ENCODE results near the gene LPIN3.

GRCh38 chr20:41363601-41364000 is 23.0 kb downstream of the LPIN3 start:
- TF ChIP-seq CTCF (IDR thresholded peaks at IDR 0.05): no peak
- no peak for TF ChIP-seq POLR2A (IDR thresholded peaks at IDR 0.05)
